HL-60 (cell line): Measurements from ENCODE around the gene USP36.

Source experiments
- DNase-seq, 2 experiments: peaks; one replicate each; pipeline ENCODE4 v3.0.0-alpha.2; 2010 to 2020; ENCODE audit warnings: low read depth in 1 of 2, low spot score in 1 of 2
- H3K27ac ChIP-seq: fragments of 250-450 bp; sonication (Bioruptor Pico); replicated peaks from 2 replicates; pipeline ENCODE4 v1.5.1; 2020; ENCODE audit warnings: mild to moderate bottlenecking, moderate library complexity
- H3K27me3 ChIP-seq: fragments of 250-450 bp; sonication (Bioruptor Pico); 2 replicates; pipeline ENCODE4 v1.5.1; 2021; ENCODE audit warnings: mild to moderate bottlenecking, moderate library complexity; ENCODE audit not compliant: insufficient read depth, poor library complexity, severe bottlenecking
- H3K4me3 ChIP-seq: replicated peaks from 2 replicates; pipeline ENCODE4 v1.5.1; 2011; ENCODE audit warnings: mild to moderate bottlenecking, control low read depth, low read length; ENCODE audit not compliant: insufficient read depth
- GABPA ChIP-seq: IDR thresholded peaks from 2 replicates; pipeline ENCODE4 v1.6.1; 2012; ENCODE audit warnings: low read depth
- POLR2AphosphoS5 ChIP-seq: IDR thresholded peaks from 2 replicates; pipeline ENCODE4 v1.6.1; 2012; ENCODE audit warnings: low read depth
- SPI1 ChIP-seq: IDR thresholded peaks from 2 replicates; pipeline ENCODE4 v1.6.1; 2012; ENCODE audit warnings: low read depth, mild to moderate bottlenecking, borderline replicate concordance
- TF ChIP-seq, protein P1 (sequence below): IDR thresholded peaks from one replicate; pipeline ENCODE4 v1.5.1; 2011; ENCODE audit warnings: low read length, control low read depth, inconsistent platforms; ENCODE audit not compliant: insufficient read depth
- TF ChIP-seq, protein P2 (sequence below): IDR thresholded peaks from 2 replicates; pipeline ENCODE4 v1.6.1; 2012; ENCODE audit warnings: low read depth; ENCODE audit not compliant: insufficient replicate concordance

USP36 gene

DNA sequence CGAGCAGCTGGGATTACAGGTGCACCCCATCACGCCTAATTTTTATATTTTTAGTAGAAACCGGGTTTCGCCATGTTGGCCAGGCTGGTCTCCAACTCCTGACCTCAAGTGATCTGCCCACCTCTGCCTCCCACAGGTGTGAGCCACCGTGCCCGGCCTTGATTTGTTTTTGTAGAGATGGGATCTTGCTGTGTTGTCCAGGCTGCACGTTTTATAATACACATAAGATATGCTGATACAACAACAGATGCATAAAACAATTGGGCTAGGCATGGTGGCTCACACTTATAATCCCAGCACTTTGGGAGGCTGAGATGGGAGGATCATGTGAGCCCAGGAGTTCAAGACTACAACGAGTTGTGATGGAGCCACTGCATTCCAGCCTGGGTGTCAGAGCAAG is 6.0 kb downstream of the USP36 start:
- no peak overlapping the region for H3K4me3 ChIP-seq
- no peaks in the 10 kb centered on the region for H3K27me3 ChIP-seq
- DNase-seq: no peak
- no peak overlapping the region for H3K27ac ChIP-seq
- TF ChIP-seq, protein P1, sequence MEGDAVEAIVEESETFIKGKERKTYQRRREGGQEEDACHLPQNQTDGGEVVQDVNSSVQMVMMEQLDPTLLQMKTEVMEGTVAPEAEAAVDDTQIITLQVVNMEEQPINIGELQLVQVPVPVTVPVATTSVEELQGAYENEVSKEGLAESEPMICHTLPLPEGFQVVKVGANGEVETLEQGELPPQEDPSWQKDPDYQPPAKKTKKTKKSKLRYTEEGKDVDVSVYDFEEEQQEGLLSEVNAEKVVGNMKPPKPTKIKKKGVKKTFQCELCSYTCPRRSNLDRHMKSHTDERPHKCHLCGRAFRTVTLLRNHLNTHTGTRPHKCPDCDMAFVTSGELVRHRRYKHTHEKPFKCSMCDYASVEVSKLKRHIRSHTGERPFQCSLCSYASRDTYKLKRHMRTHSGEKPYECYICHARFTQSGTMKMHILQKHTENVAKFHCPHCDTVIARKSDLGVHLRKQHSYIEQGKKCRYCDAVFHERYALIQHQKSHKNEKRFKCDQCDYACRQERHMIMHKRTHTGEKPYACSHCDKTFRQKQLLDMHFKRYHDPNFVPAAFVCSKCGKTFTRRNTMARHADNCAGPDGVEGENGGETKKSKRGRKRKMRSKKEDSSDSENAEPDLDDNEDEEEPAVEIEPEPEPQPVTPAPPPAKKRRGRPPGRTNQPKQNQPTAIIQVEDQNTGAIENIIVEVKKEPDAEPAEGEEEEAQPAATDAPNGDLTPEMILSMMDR: no peak
- TF ChIP-seq SPI1 (no peak), POLR2AphosphoS5 (no peak), GABPA (no peak)
- TF ChIP-seq, protein P2, sequence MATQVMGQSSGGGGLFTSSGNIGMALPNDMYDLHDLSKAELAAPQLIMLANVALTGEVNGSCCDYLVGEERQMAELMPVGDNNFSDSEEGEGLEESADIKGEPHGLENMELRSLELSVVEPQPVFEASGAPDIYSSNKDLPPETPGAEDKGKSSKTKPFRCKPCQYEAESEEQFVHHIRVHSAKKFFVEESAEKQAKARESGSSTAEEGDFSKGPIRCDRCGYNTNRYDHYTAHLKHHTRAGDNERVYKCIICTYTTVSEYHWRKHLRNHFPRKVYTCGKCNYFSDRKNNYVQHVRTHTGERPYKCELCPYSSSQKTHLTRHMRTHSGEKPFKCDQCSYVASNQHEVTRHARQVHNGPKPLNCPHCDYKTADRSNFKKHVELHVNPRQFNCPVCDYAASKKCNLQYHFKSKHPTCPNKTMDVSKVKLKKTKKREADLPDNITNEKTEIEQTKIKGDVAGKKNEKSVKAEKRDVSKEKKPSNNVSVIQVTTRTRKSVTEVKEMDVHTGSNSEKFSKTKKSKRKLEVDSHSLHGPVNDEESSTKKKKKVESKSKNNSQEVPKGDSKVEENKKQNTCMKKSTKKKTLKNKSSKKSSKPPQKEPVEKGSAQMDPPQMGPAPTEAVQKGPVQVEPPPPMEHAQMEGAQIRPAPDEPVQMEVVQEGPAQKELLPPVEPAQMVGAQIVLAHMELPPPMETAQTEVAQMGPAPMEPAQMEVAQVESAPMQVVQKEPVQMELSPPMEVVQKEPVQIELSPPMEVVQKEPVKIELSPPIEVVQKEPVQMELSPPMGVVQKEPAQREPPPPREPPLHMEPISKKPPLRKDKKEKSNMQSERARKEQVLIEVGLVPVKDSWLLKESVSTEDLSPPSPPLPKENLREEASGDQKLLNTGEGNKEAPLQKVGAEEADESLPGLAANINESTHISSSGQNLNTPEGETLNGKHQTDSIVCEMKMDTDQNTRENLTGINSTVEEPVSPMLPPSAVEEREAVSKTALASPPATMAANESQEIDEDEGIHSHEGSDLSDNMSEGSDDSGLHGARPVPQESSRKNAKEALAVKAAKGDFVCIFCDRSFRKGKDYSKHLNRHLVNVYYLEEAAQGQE: no peak

DNA sequence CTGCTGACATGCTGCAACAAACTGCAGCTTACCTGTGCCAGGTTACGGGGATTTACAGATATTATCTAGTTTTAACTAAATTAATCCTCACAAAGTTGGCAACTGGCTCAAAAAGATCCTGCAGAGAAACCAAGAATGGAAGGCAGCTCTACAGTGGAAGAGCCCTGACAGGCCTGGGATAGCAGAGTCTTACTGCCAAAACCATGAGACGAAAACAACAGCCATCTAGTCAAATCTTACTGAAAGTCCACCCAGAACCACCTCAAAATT is 8.1 kb downstream of the USP36 start:
- no peak overlapping the region for H3K27ac ChIP-seq
- no peak for DNase-seq
- H3K4me3 ChIP-seq: no peak overlapping the region
- TF ChIP-seq, protein P2: no peak
- TF ChIP-seq GABPA (no peak), SPI1 (no peak), POLR2AphosphoS5 (no peak)
- TF ChIP-seq, protein P1: no peak
- H3K27me3 ChIP-seq: no peaks in the 10 kb centered on the region

DNA sequence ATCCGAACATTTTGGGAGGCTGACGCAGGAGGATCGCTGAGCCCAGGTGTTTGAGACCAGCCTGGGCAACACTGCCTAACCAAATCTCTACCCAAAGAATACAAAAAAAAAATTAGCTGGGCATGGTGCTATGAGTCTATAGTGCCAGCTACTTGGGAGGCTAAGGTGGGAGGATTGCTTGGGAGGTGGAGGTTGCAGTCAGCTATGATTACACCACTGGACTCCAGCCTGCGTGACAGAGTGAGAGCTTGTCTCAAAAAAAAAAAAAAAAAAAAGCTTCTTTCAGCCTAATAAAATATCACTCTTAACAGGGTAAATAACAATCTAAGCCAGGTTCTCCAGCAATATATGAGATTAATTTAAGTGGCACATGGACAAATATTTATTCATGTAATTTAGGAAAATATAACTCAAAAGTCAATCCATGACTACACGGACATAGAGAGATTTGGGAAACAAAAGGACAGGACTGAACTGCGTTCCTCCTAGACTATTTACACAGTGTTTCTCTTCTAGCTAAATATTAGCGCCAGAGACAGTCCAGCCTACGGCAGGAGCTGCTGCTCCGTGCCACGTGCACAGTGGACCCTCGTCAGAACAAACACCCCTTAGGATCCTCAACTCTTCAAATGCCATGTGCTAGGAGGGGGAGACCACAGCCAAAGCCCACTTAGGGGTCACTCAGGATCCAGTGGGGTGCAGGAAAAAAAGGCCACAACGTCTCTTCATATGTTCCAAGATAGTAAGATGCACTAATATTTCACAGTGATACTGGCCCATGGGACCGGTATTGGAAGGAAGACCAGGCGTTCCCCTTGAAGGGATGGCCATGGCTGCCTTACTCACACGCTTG is 8.7 kb downstream of the USP36 start:
- Histone ChIP-seq H3K4me3 (no peak overlapping the region), H3K27ac (no peak overlapping the region), H3K27me3 (no peaks in the 10 kb centered on the region)
- no peak for DNase-seq
- TF ChIP-seq, protein P1: no peak
- no peak for TF ChIP-seq POLR2AphosphoS5
- TF ChIP-seq SPI1: no peak
- TF ChIP-seq, protein P2: no peak
- TF ChIP-seq GABPA: no peak
